GM04504 (cell line): ENCODE measurements around the gene PVR.
"Not testable (repeated sequence)": the region's sequence is repeated elsewhere in the genome, so short reads cannot be mapped to it uniquely, and the experiment has no call there.

ENCODE experiments used
- DNase-seq: peaks from one replicate; pipeline ENCODE4 v3.0.0-alpha.2; 2012; ENCODE audit warnings: low read depth

The PVR gene

DNA sequence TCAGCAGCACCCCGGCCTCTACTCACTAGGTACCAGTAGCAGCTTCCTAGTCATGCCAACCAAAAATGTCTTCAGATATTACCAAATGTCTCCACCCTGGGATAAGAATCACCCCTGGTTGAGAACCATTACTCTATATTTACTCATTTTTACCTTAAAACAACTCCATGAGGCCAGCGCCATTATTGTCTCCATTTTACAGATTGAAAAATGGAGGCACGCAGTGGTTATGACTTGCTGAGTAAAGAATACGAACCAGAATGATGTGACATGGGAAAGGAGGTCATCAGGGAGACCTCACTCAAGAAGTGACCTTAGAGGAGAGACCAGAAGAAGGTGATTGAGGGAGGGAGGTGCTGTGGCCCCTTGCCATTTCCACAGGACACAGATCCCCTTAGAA lies 29.8 kb downstream of the PVR start:
- DNase-seq, result no peak

DNA sequence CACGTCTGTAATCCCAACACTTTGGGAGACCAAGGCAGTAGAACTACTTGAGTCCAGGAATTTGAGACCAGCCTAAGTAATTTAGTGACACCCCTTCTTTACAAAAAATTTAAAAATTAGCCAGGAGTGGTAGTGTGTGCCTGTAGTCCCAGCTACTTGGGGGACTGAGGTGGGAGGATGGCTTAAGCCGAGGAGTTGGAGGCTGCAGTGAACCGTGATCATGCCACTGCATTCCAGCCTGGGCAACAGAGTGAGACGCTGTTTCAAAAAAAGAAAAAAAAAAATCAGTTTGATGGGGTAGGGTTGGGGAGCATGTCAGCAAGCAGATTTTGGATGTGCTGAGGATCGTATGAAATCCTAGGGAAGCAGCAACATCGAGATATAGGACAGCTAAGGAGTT lies 31.8 kb downstream of the PVR start:
- DNase-seq, result no peak

DNA sequence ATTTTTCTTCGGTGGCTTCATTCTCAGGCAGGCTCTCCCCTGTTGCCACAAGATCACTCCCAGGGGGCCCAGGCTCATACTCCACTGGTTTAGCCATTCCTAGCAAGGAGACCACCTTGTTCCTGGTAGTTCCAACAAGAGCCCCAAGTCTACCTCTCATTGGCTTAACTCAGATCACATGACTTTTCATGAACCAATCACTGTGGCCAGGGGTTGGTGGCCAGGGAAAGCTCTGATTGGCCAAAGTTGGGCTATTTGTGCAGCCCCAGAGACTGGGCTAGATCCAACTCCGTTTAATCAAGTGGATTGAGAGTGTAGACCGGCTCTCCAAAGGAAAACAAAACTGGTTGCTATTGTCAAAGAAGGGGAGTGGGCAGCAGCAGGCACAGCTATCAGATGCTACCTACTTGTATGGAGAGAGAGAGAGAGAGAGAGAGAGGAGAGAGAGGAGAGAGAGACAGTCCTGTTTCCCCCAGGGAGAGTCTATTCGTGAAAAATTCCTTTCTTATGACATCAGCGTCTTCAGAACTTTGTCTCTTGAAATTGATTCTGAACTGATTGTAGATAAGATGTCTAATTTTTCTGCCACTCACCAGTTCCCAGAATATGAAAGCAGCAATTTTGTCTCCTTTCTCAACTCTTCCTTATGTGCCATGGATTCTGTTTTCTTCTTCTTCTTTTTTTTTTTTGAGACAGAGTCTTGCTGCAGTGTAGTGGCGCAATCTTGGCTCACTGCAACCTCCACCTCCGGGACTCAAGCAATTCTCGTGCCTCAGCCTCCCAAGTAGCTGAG lies 33.5 kb downstream of the PVR start:
- no peak for DNase-seq

DNA sequence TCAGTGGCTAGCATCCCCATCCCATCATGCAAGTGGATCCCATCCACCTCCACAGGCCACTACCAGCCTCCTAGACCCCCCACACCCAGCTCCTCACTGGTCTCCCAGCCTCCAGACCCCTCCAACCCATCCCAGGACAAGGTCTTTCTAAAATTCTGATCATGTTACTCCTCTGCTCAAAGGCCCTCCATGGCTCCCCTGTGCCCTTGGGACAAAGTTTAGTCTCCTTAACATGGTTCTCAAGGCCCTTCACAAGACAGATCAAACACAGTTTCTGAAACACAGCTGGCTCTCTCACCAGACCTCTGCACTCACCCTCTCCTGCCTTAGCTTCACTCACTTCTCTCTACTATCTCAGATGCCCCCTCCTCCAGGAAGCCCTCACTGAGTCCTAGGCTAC lies 36.8 kb downstream of the PVR start:
- no peak for DNase-seq

DNA sequence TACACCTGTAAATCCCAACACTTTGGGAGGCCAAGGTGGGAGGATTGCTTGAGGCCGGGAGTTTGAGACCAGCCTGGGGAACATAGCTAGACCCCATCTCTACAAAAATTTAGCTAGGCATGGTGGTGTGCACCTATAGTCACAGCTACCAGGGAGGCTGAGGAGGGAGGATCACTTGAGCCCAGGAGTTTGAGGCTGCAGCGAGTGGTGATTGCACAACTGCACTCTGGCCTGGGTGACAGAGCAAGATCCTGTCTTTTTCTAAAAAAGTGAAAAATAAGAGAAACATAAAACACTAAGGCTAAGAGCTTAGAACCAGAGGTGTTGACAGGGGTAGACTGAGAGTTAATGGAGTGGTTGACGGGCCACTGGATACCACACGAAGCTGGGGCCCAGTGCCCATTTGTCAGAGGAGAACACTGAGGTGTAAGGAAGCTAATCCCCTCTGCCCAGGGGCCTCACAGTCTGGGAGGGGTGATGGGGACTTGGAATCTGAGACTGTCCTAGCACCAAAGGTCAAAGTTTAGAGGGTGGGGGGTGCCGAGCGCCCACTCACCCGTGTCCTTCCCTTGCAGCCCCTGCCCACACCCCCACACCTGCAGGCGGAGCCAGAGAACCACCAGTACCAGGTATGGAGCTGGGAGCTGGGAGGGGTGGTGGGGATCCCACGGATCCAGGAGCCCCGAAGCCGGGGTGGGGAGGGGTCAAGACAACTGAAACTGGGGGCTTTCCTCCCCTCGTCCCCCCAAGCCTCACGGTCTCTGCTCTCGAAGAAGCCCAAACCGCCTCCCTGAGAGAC lies 38.5 kb downstream of the PVR start:
- DNase-seq, result no peak

DNA sequence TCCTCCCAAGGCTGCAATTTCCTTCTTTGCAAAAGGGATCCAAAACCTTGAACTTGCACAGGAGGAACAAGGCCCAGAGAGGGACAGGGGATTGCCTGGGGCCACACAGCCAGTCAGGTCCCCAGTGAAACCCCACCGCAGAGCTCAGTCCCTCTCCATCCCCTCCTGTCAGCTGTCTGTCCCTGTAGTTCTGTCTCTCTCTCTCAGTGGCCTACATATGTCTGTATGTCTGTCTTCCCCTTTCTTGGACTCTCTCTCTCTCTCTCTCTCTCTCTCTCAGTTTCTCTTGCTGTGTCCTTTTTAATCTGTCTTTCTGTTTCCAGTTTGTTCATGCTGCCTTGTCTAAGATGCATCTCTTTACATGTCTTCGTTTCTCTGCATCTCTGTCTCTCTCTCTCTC lies 39.1 kb downstream of the PVR start:
- no peak for DNase-seq

DNA sequence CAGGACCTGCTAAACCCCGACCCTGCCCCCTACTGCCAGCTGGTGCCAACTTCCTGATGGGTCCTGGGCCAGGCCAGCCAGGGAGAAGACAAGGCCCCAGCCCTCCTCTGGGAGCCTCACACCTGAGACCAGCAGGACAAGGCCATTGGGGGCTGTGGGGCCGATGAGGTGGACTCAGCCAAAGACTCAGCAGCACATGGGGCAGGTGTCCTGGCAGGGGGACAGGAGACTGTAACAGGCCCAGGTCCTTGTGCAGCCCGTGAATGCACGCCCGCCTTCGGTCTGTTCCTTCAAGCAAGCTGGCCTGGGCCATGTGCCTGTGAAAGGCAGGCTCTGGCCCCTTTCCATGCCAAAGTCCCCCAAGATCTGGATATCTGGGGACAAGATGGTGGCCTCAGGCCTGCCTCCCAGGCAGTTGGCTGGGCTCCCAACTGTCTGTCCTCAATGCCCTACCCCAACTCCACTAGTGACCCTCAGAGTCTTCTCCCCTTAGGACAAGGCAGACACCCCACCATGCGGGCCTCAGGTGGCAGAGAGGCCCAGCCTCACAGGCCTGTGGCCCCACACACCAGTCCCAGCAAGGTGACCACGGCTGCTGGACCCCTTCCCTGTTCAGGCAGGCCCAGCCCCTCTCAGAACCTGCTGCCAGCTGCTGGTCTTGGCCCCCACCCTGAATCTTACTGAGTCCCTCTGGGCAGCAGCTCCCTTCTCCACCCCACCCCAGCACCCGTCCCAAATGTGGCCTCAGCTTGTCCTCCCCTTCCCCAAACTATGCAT lies 39.9 kb downstream of the PVR start:
- no peak for DNase-seq

DNA sequence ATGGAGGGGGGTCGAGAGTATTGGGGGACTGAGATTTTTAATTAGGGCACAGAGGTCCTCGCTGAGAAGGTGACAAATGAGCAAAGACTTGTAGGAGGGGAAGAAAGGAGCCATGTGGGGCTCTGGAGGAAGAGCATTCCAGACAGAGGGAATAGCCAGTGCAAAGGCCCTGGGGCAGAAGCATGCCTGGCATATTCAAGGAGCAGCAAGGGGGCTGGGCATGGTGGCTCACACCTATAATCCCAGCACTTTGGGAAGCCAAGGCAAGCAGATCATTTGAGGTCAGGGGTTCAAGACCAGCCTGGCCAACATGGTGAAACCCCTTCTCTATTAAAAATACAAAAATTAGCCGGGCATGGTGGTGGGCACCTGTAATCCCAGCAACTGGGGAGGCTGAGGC lies 40.7 kb downstream of the PVR start:
- not testable (repeated sequence) for DNase-seq

DNA sequence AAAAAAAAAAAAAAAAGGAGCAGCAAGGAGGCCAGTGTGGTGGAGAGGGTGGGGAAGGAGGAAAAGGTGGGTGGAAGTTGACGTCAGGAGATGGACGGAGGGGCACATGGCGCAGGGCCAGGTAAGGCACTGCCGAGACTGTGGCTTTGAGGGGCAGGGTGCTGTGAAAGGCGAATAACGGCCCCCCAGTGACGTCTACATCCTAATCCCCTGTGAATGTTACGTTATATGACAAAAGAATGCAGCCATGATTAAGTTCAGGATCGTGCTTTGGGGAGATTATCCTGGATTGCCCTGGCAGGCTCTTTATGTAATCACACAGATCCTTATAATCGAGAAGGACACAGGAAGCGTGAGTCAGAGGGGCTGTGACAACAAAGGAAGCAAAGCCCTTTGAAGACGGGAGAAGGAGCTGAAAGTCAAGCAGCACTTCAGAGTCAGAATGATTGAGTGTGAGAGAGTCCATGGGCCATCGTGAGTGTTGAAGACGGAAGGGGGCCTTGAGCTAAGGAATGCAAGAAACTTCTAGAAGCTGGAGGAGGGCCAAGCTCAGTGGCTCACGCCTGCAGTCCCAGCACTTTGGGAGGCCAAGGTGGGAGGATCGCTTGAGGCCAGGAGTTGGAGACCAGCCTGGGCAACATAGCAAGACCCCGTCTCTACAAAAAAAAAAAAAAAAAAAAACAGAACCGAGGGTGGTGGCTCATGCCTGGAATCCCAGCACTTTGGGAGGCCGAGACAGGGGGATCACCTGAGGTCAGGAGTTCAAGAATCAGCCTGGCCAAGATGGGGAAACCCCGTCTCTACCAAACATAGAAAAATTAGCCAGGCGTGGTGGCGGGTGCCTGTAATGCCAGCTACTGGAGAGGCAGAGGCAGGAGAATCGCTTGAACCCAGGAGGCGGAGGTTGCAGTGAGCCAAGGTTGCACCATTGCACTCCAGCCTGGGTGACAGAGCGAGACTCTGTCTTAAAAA lies 41.5 kb downstream of the PVR start:
- DNase-seq, result peak; percentile 81

DNA sequence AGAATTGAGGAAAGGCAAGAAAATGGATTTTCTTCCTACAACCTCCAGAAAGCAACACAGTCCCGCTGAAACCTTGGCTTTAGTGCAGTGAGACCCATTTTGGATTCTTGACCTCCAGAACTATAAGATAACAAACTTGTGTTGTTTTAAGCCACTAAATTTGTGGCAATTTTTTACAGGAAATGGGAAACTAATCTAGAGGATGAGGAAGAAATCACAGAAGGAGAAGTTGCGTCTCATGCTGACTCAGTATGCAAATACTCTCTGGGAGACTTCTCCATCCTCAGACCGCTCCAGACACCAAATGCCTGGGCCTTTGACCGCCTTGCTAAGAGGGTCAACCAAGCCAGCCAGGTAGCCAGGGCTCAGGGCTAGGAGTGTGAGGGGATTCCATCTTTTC lies 42.2 kb downstream of the PVR start:
- no peak for DNase-seq

DNA sequence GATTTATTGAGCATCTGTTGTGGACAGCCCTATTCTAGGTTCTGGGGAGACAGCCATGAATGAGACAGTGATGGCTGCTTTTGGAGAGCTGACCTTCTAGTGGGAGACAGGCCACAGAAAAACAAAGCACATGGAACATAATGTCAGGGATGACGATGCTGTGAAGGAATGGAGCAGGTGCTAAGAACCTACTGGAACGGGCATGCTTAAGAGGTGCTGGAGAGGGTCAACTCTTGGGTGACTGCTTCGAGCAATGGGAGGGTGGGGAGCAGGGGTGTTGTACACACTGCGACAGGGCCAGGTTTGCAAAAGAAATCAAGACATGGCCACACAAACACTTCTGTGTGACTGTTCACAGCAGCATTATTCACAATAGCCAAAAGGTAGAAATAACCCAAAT lies 43.2 kb downstream of the PVR start:
- no peak for DNase-seq

DNA sequence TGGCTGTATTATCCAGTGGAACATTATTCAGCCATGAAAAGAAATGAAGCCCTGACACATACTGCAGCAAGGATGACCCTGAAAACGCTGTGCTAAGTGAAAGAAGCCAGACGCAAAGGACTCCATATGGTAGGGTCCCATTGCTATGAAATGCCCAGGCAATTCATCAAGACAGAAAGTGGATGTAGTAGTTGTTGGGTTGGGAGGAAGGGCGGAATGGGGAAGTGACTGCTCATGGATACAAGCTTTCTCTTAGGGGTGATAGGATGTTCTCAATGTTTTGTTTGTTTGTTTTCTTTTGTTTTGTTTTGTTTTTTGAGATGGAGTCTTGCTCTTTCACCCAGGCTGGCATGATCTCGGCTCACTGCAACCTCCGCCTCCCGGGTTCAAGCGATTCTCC lies 44.2 kb downstream of the PVR start:
- no peak for DNase-seq

DNA sequence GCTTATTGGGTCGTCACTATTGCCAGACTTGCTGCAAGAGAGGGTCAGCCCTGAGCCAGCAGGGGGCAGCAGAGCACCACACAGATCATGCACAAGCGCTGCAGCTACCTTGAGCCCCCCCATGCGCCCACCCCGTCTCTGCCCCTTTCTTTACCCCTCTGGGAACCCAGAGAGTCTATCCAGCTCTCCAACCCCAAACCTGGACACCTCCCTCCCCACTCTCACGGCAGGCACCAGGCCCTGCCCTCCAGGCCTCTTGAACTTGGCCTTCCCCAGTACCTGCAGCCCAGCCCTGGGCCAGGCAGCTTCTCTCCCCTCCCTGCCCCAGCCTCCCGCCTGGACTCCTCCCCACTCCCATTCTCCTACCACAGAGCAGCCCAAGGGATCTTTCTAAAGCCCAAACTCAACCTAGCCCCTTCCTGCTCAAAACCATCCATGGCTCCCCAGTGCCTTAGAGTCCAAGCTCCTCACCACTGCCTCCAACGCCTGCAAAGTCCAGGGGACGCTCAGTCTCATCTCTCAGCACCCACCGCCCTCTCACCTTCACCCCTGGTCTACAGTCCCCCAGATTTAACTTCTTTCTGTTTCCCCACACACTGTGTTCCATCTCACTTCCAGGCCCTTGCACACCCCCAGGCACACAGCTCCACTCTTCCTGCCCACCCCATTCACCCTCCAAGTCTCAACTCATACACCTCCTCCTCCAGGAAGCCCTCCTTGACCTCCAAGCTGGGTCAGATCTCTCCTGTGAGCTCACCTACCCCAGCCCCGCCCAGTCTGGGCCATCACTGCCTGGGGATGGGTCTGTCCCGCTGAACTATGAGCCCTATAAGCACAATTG lies 45.8 kb downstream of the PVR start:
- DNase-seq, result no peak

DNA sequence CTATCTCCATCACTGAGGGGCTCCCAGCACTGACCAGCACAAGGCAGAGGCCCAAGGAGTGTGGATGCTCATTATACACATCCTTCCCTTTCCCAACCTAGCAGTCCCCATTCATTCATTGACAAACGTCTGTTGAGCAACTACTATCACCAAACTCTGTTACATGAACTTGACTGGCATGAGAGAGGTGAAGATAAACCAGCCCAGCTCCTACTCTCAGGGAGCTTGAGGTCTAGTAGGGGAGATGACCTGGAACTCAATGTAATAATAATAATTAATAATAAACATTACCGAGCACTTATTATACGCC lies 46.4 kb downstream of the PVR start:
- DNase-seq, result no peak

DNA sequence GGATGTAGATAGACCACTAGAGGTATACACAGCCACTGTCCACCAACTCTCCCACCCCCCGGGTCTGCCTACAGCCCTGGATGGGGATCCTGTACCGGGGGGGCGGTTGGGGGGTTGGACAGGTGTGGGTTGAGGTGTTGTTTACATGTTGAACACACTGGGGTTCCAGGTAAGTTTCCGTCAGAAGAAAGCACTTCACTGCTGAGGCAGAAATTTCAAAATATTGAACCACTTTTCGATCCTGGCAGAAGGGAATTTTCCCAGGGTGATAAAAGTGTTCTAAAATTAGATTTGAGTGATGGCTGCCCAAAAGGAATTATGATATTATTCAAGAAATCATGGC lies 48.6 kb downstream of the PVR start:
- no peak for DNase-seq

DNA sequence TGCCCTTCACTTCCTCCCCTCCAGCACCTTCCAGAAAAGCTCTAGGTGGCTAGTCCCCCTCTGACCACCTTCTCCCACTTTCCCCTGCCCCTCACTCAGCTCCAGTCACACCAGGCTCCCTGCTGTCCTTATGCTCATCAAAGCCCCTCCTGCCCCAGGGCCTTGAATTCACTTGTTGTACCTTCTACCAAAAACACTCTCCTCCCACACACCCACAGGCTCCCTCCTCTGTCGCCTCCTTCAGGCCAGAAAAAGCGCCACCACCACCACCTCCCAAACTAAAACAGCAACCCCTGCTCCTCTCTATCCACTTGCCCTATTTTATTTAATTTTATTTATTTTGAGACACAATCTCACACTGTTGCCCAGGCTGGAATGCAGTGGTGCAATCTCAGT lies 50.5 kb downstream of the PVR start:
- DNase-seq, result no peak

DNA sequence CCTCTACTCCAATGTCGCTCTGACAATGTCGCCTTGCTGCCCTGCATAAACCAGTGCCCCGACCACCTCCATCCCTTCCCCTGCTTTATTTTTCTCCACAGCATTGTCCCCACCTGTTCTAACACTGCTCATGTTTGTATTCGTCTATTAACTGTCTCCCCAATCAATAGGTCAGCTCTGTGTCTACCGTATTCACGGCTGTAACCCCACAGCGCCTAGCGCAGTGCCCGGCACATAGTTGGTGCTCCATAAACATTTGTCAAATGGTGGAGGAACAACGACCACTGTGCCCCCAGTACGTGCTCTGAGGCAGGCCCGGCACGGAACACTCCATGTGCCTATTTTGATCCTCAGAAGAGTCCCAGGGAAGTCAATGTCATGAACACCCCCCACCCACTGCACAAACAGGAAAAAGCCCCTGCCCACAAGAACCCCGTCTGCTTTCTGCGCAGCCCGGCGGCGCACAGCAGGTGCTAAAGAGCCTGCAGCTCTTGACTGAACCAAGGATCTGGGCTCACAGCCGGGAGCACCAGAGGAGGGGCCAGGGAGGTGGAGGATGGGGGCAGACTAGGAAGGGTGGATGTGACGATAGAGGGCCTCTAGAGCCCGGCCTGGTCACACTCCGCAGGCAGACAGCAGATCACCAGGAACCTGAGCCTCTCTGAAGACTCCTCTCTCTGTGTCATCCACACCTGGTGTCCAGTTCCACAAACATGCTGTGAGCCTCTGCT lies 53.4 kb downstream of the PVR start:
- DNase-seq, result no peak

DNA sequence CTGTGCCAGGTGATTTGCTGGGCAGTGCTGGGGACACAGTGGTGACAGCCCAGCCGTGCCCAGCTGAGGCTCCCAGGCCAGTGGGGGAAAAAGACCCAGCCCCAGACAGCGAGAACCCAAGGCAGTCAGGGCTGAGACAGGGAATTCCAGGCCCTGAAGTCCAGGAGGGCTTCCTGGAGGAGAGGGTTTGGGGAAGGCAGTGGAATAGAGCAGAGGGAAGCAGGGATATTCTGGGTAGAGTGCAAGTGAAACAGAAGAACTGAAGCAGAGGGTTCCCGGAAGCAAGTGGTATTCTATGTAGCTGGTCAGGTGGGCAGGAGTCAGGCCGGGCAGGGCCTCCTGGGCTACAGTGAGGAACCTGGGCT lies 53.9 kb downstream of the PVR start:
- DNase-seq, result no peak

DNA sequence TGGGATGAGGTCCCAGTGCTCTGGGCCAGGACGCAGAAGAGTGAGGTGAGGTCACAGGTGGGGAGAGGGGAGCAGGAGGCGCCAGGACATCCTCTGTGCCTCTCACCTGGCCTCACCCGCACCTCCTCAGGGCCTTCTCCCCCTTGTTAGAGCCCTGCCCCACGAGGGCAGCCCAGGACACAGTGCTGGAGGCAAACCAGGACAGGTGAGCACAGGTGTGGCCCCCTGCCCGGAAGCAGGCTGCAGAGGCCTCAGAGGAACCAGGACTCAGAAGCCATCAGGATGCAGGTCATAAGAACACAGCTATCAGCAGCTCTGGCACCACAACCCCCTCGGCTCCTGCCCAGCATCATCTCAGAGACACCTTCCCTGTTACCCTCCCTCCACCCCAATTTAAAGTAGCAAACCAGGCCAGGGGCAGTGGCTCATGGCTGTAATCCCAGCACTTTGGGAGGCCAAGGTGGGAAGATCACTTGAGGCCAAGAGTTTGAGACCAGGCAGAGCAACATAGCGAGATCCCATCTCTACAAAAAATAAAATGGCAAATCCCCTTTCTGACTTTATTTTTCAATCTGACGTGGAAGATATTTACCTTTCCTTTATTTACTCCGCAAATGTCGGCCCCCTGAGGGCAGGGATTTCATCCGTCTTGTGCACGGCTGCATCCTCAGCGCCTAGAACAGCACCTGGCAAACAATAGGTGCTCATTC lies 54.9 kb downstream of the PVR start, which contains the start of gene CEACAM16:
Gene CEACAM16 (plus strand): TSS at position 660 of the 710 bp plus-strand sequence. CDS start 2,306 bp downstream, outside the sequence.
- no peak for DNase-seq

DNA sequence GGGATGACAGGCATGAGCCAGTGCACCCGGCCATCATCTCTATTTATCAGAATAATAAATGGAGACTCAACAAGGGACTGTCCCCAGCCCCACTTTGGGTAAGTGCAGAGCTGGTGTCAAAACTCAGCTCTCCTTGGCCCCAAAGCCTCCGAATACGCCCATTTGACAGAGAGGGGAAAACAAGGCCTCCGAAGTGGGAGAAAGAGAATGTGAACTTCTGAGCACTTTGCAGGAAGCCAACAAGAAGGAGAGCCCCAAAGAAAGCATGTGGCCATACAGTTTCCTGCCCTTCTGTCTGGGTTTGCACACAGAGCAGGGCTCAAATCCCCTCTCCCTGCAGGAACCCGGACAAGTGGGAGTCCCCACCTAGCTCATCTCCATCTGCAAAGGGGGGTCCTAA lies 56.8 kb downstream of the PVR start:
- no peak for DNase-seq
